Central memory CD8-positive, alpha-beta T cell (primary cell): ENCODE data around the gene GORASP2.
"Not testable (repeated sequence)": the region's sequence is repeated elsewhere in the genome, so short reads cannot be mapped to it uniquely, and the experiment has no call there.

Experiments used
- ATAC-seq: fragments of 150-1000 bp; cut with Tn5 transposase; replicated peaks from 2 replicates; pipeline ENCODE4 v1.10.0; 2022; ENCODE audit warnings: mild to moderate bottlenecking, moderate FRiP score, moderate number of reproducible peaks; ENCODE audit not compliant: poor library complexity, severe bottlenecking; ENCODE audit errors: extremely low read depth
- DNase-seq, 2 donors: peaks; one replicate each; pipeline ENCODE4 v3.0.0; 2021; ENCODE audit warnings: low spot score in 2 of 2
- H3K27ac Mint-ChIP-seq: one replicate; pipeline ENCODE4 v1.8.0; 2022; ENCODE audit warnings: low read depth, mild to moderate bottlenecking, moderate library complexity, mixed read lengths
- H3K27me3 Mint-ChIP-seq: one replicate; pipeline ENCODE4 v1.8.0; 2022; ENCODE audit warnings: mixed read lengths
- H3K36me3 Mint-ChIP-seq: one replicate; pipeline ENCODE4 v1.8.0; 2022; ENCODE audit warnings: mild to moderate bottlenecking, moderate library complexity, mixed read lengths; ENCODE audit not compliant: insufficient read depth
- H3K4me1 Mint-ChIP-seq: one replicate; pipeline ENCODE4 v1.8.0; 2022; ENCODE audit warnings: mixed read lengths
- H3K4me3 Mint-ChIP-seq: one replicate; pipeline ENCODE4 v1.8.0; 2022; ENCODE audit warnings: mild to moderate bottlenecking, moderate library complexity, mixed read lengths
- H3K9me3 Mint-ChIP-seq: one replicate; pipeline ENCODE4 v1.8.0; 2022; ENCODE audit warnings: mixed read lengths

GORASP2 gene

DNA sequence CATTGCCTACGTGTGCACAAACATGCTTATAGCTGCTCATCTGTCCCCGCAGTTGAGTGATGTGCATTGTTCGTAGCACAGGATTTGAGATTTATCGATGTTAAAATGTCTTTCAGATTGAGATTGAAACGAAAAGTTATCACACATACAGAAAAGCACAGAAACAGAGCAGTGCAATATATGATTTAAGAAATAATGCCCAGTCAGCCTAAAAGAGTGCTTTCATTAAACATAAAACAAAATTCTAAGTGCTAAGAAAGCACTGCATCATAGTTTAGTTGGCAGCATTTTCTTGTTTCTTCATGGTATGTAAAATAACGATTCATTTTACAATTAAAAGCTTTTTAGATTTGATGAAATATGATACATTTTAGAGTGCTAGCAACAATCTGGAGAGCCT lies 31.9 kb upstream of the GORASP2 start:
- no peak overlapping the region for H3K27ac Mint-ChIP-seq
- no peaks in the 10 kb centered on the region for H3K4me1 Mint-ChIP-seq
- no peak overlapping the region for H3K4me3 Mint-ChIP-seq
- ATAC-seq (no peak), DNase-seq (no peak)
- peaks cover 1% of the 10 kb centered on the region for H3K36me3 Mint-ChIP-seq
- no peaks in the 10 kb centered on the region for H3K9me3 Mint-ChIP-seq
- H3K27me3 Mint-ChIP-seq: peaks cover 34% of the 10 kb centered on the region

DNA sequence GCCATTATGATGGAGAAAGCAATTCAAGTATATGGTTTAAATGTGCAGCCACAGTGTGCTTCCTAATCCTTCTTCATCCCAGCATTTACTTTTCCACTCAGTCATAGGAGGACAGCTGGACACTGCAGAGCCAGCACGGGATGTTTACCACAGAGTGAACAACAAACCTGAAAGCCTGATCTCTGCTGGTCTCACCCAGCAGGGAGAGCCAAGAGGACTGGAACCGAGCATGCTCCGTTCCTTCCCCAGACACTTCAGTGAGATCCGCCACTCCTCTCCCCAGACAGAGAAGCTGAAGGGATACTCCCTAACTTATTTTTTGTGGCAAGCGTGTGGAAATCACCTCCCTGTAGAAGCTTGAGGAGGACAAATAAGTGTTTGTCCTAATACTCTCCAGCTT lies 23.2 kb upstream of the GORASP2 start:
- peaks cover 12% of the 10 kb centered on the region for H3K9me3 Mint-ChIP-seq
- H3K27me3 Mint-ChIP-seq: peaks cover 44% of the 10 kb centered on the region
- H3K4me1 Mint-ChIP-seq: no peaks in the 10 kb centered on the region
- DNase-seq (no peak), ATAC-seq (no peak)
- no peak overlapping the region for H3K27ac Mint-ChIP-seq
- no peaks in the 10 kb centered on the region for H3K36me3 Mint-ChIP-seq
- H3K4me3 Mint-ChIP-seq: no peak overlapping the region

DNA sequence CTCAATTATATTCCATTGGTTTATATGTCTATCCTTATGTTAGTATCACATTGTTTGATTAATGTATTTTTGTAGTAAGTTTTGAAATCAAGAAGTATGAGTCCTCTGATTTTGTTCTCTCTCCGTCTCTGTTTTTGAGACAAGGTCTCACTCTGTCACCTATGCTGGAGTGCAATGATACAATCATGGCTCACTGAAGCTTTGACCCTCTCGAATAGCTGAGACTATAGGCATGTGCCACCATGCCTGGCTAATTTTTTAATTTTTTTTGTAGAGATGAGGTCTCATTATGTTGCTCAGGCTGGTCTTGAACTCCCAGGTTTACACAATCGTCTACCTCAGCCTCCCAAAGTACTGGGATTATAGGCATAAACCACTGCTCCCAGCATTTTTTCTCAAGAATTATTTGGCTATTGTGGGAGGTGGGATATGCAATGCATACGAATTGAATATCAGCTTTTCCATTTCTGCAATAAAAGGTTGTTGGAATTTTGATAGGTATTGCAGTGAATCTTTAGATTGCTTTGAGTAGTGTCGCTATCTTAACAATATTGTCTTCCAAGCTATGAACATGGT lies 17.7 kb upstream of the GORASP2 start:
- peaks cover 32% of the 10 kb centered on the region for H3K9me3 Mint-ChIP-seq
- H3K27ac Mint-ChIP-seq: no peak overlapping the region
- no peaks in the 10 kb centered on the region for H3K4me1 Mint-ChIP-seq
- peaks cover 2% of the 10 kb centered on the region for H3K36me3 Mint-ChIP-seq
- ATAC-seq: no peak
- H3K4me3 Mint-ChIP-seq: no peak overlapping the region
- peaks cover 27% of the 10 kb centered on the region for H3K27me3 Mint-ChIP-seq
- no peak for DNase-seq

DNA sequence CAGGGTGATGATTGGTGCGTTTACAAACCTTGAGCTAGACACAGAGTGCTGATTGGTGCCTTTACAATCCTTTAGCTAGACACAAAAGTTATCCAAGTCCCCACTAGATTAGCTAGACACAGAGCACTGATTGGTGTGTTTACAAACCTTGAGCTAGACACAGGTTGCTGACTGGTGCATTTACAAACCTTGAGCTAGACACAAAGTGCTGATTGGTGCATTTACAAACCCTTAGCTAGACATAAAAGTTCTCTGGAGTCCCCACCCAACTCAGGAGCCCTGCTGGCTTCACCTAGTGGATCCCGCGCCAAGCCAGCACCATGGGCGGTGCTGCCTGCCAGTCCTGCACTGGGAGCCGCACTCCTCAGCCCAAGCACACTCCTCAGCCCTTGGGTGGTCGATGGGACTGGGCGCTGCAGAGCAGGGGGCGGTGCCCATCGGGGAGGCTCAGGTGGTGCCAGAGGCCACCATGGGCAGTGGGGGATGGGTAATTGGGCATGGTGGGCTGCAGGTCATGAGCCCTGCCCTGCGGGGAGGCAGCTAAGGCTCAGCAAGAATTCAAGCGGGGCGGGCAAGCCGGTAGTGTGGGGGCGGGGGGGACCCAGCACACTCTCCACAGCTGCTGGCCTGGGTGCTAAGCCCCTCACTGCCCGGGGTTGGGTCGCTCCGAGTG lies 13.9 kb upstream of the GORASP2 start:
- H3K4me3 Mint-ChIP-seq, DNase-seq, H3K27ac Mint-ChIP-seq, ATAC-seq, H3K4me1 Mint-ChIP-seq, H3K36me3 Mint-ChIP-seq: not testable (repeated sequence)
- H3K27me3 Mint-ChIP-seq: peaks cover 21% of the 10 kb centered on the region
- H3K9me3 Mint-ChIP-seq: peaks cover 30% of the 10 kb centered on the region

DNA sequence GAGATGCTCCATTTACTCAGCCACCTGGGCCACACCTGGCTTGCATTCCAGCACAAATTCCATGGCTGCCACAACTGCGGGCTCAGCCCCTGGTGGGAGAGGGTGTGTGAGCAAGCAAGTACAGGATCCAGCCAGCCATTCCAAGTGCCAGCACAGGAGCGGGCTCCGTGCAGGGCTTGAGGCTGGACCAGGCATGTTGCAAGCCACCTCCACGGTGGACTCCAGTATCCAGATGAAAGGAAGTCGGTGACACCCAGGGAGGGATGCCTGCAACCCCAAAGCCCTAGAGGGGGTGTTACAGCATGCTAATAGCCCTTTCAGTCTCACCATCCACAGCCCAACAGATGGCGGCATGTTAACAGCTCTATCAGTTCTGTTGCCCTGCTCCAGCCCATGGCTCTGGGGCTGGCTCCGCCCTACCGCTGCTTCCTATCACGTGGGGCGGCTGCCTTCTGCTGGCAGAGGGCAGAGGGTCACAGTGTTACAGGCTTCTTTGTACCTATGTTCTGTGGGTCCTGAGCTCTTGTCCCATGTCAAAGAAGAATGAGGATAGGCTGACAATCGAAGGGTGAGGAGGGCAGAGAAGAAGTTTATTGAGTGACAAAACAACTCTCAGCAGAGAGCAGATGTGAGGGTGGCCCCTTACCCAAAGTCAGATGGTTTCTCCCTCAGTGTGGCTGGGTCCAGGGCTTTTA lies 11.7 kb upstream of the GORASP2 start:
- Mint-ChIP-seq H3K4me3 (no peak overlapping the region), H3K36me3 (peaks cover 2% of the 10 kb centered on the region), H3K27me3 (peaks cover 21% of the 10 kb centered on the region), H3K9me3 (peaks cover 20% of the 10 kb centered on the region), H3K27ac (no peak overlapping the region), H3K4me1 (no peaks in the 10 kb centered on the region)
- ATAC-seq (no peak), DNase-seq (no peak)

DNA sequence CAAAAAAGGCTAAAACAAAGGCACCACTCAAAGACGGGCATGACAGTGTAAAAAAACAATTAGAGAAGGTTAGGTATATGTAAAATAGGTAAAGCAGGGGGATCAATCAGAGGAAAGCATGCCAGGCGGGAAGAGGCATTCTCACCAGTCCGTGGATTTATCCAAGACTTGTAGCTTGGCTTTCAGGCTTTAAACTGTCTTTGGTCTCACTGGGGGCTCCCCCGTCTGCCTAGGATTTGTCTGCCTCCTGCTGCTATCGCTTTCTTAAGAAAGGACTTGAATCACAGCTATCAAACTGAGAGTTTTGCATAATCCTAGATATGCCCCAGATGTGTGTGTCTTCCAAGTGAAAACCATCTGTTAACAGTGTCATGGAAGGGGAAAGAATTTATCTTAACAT lies 11.1 kb upstream of the GORASP2 start:
- no peak for DNase-seq
- ATAC-seq: no peak
- Mint-ChIP-seq H3K9me3 (peaks cover 16% of the 10 kb centered on the region), H3K4me3 (no peak overlapping the region), H3K4me1 (no peaks in the 10 kb centered on the region), H3K27me3 (peaks cover 21% of the 10 kb centered on the region), H3K36me3 (peaks cover 2% of the 10 kb centered on the region), H3K27ac (no peak overlapping the region)

DNA sequence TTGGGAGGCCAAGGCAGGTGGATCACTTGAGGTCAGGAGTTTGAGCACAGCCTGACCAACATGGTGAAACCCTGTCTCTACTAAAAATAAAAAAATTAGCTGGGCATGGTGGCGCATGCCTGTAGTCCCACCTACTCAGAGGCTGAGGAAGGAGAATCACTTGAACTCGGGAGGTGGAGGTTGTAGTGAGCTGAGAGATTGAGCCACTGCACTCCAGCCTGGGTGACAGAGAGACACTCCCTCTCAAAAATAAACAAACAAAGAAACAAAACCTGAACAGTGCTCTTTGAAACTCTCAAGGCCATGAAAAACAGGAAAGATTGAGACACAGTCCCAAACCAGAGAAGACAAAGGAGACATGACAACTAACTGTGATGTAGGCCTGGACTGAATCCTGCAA lies 7.2 kb upstream of the GORASP2 start:
- not testable (repeated sequence) for DNase-seq, H3K4me1 Mint-ChIP-seq, H3K9me3 Mint-ChIP-seq, H3K36me3 Mint-ChIP-seq, H3K27me3 Mint-ChIP-seq, H3K4me3 Mint-ChIP-seq, ATAC-seq, H3K27ac Mint-ChIP-seq

DNA sequence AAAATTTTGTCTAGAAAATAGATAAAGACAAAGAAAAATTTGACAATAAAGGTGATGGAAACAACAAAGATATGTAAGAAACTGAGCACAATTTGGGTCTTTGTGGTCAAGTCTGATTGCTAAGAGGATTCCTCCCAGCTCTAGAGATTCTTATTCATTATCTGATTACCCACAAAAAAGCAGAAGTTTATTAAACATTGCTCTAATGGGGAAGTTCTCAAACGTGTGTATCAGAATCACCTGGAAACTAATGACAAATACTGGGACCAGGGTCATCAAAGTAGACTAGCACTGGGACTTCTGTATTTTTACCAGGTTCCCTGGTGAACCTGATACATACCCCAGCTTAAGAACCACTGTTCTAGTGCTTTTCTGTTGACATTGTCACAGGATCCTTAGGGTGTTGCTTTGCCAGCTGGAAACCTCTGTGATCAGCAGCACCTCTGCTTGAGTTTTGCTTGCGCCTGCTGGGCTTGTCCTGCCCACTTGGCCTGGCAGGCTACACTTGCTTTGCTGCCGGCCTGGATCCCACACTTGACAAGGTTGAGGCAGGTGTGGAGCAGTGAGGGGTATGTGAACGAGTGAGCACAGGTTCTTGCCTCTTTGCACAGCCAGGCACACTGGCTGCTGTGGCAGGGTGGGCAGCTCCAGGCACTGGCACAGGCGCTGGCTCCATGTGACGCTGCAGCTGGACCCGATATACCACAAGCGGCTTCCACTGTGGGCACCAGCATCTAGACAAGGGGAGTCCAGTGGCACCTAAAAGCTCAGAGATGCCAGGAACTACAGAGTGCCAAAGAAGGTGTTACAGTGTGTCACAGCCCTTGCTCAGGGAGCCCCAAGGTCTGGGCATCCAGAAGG lies 6.2 kb upstream of the GORASP2 start:
- Mint-ChIP-seq H3K9me3 (no peaks in the 10 kb centered on the region), H3K4me1 (no peaks in the 10 kb centered on the region), H3K27ac (no peak overlapping the region), H3K36me3 (peaks cover 7% of the 10 kb centered on the region), H3K27me3 (no peaks in the 10 kb centered on the region), H3K4me3 (no peak overlapping the region)
- ATAC-seq (no peak), DNase-seq (no peak)

DNA sequence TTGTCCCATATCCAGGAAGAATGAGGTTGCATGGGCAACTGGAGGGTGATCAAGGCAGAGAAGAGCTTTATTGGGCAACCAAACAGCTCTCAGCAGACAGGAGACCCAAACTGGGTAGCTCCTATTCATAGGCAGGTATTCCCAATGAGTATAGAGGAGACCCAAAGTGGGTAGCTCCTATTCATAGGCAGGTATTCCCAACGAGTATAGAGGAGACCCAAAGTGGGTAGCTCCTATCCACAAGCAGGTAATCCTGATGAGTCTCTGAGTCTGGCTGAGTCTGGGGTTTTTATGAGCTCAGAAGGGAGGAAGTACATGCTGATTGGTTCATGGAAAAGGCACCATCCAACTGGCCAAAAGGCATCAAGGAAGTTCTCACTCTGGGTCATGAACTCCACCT lies 5.3 kb upstream of the GORASP2 start:
- Mint-ChIP-seq H3K9me3 (no peaks in the 10 kb centered on the region), H3K36me3 (peaks cover 5% of the 10 kb centered on the region), H3K4me1 (peaks cover 9% of the 10 kb centered on the region), H3K27me3 (no peaks in the 10 kb centered on the region), H3K27ac (no peak overlapping the region), H3K4me3 (no peak overlapping the region)
- DNase-seq (no peak), ATAC-seq (no peak)

DNA sequence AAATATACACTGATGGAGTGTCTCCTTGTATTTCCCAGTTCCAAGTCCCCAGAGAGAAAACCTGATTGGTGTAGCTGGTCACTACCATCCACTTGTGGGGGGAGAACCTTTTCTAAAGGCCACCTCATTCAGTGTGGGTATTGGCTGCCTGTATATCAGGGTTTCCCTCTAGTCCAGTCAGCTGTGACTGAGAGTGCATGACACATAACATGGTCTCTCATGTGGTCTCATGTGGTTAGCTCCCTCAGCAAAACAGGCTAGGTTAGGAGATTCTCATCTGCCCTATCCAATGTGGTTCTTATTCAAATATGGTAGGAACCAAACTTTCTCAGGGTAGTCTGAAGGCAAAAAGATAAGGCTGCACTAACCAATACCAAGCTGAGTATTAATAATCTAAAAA lies 4.1 kb upstream of the GORASP2 start:
- no peaks in the 10 kb centered on the region for H3K9me3 Mint-ChIP-seq
- H3K36me3 Mint-ChIP-seq: peaks cover 10% of the 10 kb centered on the region
- no peak for ATAC-seq
- no peak for DNase-seq
- H3K27ac Mint-ChIP-seq: no peak overlapping the region
- no peak overlapping the region for H3K4me3 Mint-ChIP-seq
- no peaks in the 10 kb centered on the region for H3K27me3 Mint-ChIP-seq
- peaks cover 13% of the 10 kb centered on the region for H3K4me1 Mint-ChIP-seq

DNA sequence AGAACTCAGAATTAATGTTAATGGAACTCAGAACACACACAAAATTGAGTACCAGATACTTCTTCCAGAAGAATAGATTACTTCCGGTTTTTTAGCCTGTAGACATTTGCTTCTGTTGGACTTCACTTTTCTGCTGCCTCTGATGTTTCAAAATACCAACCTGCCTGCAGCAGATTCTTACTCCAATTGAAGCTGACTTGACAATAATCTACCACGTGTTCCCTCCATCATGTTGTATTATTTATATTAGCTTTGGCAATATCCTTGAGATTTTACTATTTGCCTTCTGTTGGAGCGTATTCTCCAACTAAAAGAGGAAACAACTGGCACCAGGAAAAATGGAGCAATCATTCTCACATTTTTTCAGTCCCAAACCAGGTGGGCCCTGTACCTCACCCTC lies 3.1 kb upstream of the GORASP2 start:
- Mint-ChIP-seq H3K9me3 (no peaks in the 10 kb centered on the region), H3K27ac (no peak overlapping the region), H3K4me3 (no peak overlapping the region), H3K36me3 (peaks cover 12% of the 10 kb centered on the region), H3K4me1 (peaks cover 23% of the 10 kb centered on the region), H3K27me3 (no peaks in the 10 kb centered on the region)
- ATAC-seq: no peak
- DNase-seq: no peak

DNA sequence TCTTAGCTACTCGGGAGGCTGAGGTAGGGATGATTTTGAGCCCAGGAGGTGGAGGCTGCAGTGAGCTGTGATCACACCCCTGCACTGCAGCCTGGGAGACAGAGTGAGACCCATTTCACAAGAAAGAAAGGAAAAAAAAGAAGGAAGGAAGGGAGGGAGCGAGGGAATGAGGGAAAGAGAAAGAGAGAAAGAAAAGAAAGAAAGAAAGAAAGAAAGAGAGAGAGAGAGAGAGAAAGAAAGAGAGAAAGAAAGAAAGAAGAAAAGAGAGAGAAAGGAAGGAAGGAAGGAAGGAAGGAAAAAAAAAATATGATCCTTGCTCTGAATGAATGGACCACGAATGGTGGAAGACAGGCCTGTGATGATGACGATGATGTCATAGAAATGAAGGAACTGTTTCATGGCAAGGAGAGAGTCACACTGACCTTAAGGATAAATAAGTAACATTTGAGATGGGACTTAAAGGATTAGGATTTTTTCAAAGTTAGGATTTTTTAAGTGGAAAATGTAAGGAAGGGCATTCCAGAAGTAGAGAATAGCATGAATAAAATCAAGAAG lies 2.2 kb upstream of the GORASP2 start:
- H3K27ac Mint-ChIP-seq: no peak overlapping the region
- H3K4me3 Mint-ChIP-seq: no peak overlapping the region
- no peaks in the 10 kb centered on the region for H3K9me3 Mint-ChIP-seq
- H3K4me1 Mint-ChIP-seq: peaks cover 29% of the 10 kb centered on the region
- DNase-seq: no peak
- ATAC-seq: no peak
- peaks cover 12% of the 10 kb centered on the region for H3K36me3 Mint-ChIP-seq
- no peaks in the 10 kb centered on the region for H3K27me3 Mint-ChIP-seq
